ENCODE data around the gene ALG12.

Gene ALG12

GRCh38 chr22:49901457-49901856, 16.8 kb downstream of the ALG12 start:
- no peak for TF ChIP-seq REST (IDR thresholded peaks at IDR 0.05; ENCODE audit: insufficient read depth in 1 of 2, low read depth in 2 of 2, low read length in 2 of 2)
- TF ChIP-seq FOXP2 (optimal IDR thresholded peaks at IDR 0.05; ENCODE audit: borderline replicate concordance, extremely low read depth, extremely low read length, insufficient read depth): no peak
- TF ChIP-seq TAF1 (IDR thresholded peaks at IDR 0.05; ENCODE audit: borderline replicate concordance, insufficient read depth, low read length): no peak
- no peak for TF ChIP-seq SIN3A (IDR thresholded peaks at IDR 0.05; ENCODE audit: borderline replicate concordance, insufficient read depth, low read length)
- no peak for TF ChIP-seq POLR2AphosphoS5 (IDR thresholded peaks at IDR 0.05; ENCODE audit: low read depth, low read length)

DNA sequence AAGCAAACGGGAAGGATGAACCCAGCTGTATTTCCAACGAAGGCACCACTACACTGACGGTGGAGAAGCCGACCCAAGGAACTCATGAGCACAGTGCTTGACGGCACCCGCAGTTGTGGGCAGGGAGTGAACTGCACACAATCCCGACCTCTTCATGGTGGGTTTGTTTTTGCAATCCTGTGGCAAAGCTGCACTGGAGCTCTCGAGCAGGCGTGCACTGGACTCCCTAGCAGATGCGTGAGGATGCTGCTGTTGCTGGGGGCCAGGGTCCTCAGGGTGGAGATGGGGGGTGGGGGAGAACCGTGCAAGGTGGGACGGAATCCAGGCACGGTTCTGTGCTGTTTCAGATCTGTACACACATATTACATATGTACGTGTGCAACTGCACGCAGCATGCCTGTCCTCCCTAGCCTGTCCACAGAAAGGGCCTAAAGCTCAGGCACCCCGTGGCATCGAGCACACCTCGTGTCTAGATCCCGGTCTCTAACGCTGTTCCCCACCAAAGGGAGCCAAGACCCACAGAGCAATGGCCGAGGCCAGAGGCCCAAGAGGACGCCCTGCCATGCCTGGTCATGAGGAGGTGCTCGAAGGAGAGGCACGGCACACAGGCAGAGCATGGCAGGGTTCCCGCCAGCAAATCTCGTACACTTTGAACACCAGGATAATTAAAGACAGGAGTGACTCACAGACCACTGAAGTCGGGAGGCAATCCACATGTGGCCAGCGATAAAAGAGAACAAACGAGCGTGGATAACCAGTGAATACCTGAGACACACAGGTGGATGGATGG, 17.6 kb downstream of the ALG12 start:
- TF ChIP-seq TAF1 (IDR thresholded peaks at IDR 0.05; ENCODE audit: borderline replicate concordance, insufficient read depth, low read length) (no peak), REST (IDR thresholded peaks at IDR 0.05; ENCODE audit: insufficient read depth in 1 of 2, low read depth in 2 of 2, low read length in 2 of 2) (no peak), FOXP2 (optimal IDR thresholded peaks at IDR 0.05; ENCODE audit: borderline replicate concordance, extremely low read depth, extremely low read length, insufficient read depth) (no peak), POLR2AphosphoS5 (IDR thresholded peaks at IDR 0.05; ENCODE audit: low read depth, low read length) (no peak), SIN3A (IDR thresholded peaks at IDR 0.05; ENCODE audit: borderline replicate concordance, insufficient read depth, low read length) (no peak)

DNA sequence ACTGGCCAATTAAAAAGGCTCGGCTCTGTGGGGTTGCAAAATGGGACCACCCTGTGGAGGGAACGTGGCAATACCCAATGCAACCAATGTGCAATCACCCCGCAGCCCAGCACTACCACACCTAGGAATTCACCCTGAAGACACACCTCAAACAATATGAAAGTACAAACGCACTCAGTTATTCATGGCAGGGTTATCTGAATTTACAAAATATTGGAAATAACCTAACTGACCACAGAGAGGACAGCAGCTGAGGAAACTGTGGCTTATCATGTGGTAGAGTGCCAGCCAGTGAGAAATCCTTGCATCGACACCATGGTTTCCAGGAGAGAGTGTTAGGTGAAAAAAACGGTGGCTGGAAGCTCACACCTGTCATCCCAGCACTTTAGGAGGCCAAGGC, 18.7 kb downstream of the ALG12 start:
- no peak for TF ChIP-seq SIN3A (IDR thresholded peaks at IDR 0.05; ENCODE audit: borderline replicate concordance, insufficient read depth, low read length)

DNA sequence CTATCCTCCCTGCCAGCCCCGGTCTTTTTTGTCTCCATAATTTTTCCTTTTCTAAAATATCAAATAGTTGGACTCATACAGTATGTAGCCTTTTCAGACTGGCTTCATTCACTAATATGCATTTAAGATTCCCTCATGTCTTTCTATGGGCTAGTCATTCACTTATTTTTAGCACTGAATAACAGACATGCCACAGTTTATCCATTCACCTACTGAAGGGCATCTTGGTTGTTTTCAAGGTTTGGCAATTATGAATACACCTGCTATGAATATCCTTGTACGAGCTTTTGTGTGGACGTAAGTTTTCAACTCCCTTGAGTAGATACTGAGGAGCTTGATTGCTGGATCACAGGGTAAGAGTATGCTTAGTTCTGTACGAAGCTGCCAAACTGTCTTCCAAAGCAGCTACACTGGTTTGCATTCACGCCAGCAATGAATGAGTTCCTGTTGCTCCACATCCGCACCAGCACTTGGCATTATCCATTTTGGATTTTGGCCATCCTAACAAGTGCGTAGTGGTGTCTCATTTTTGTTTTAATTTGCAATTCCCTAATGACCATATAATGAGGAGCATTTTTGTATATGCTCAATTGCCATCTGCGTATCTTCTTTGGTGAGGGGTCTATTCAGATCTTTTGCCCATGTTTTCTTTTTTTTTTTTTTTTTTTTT, 21.1 kb downstream of the ALG12 start:
- TF ChIP-seq POLR2AphosphoS5 (IDR thresholded peaks at IDR 0.05; ENCODE audit: low read depth, low read length) (no peak), FOXP2 (optimal IDR thresholded peaks at IDR 0.05; ENCODE audit: borderline replicate concordance, extremely low read depth, extremely low read length, insufficient read depth) (no peak), REST (IDR thresholded peaks at IDR 0.05; ENCODE audit: insufficient read depth in 1 of 2, low read depth in 2 of 2, low read length in 2 of 2) (no peak), SIN3A (IDR thresholded peaks at IDR 0.05; ENCODE audit: borderline replicate concordance, insufficient read depth, low read length) (no peak), TAF1 (IDR thresholded peaks at IDR 0.05; ENCODE audit: borderline replicate concordance, insufficient read depth, low read length) (no peak)

DNA sequence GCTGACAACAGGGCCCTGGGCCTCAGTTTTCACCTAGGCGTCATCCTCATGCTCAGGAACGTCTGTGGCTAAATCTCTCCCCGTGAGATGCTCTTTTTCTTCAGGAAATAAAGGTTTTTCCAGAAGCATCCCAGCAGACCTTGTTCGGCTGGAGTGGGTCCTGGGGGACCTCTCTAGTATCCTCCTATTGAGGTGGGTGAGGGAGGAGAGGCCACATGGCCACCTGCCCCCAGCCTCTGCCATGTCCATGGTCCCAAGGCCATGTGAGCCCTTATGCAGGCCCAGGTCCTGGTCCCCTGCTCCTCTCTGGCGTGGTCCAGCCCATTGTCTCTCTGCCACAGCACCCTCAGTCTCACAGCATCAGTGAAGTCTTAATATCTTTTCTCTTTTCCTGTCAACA, 22.0 kb downstream of the ALG12 start:
- TF ChIP-seq REST (IDR thresholded peaks at IDR 0.05; ENCODE audit: insufficient read depth in 1 of 2, low read depth in 2 of 2, low read length in 2 of 2) (no peak), POLR2AphosphoS5 (IDR thresholded peaks at IDR 0.05; ENCODE audit: low read depth, low read length) (no peak), SIN3A (IDR thresholded peaks at IDR 0.05; ENCODE audit: borderline replicate concordance, insufficient read depth, low read length) (no peak), FOXP2 (optimal IDR thresholded peaks at IDR 0.05; ENCODE audit: borderline replicate concordance, extremely low read depth, extremely low read length, insufficient read depth) (no peak)

Measured in PFSK-1 (cell line).